K562 (cell line): ENCODE data around the gene MDK. TPM values are rescaled to one million over a fixed set of nuclear protein-coding genes. Genes with fewer than 3 reads are reported as not detected.
A peak's percentile ranks its signal among the peaks of the same experiment; 100 is the strongest.

Experiments
- CC2D1A ChIP-seq: fragments of 450-650 bp; IDR thresholded peaks from 2 replicates; pipeline ENCODE4 v1.6.1; 2017; ENCODE audit warnings: mild to moderate bottlenecking
- DIDO1 ChIP-seq: fragments of 450-650 bp; IDR thresholded peaks from 2 replicates; pipeline ENCODE4 v1.6.1; 2016; ENCODE audit warnings: low read depth, missing biosample characterization, missing genetic modification characterization
- GABPA ChIP-seq: fragments of 200-800 bp; sonication (Bioruptor generic); conservative IDR thresholded peaks from 2 replicates; pipeline ENCODE4 v1.6.1; 2016; ENCODE audit warnings: low read depth, missing genetic modification characterization, missing compliant biosample characterization
- HMGN3 ChIP-seq: IDR thresholded peaks from 2 replicates; pipeline ENCODE4 v1.6.1; 2011; ENCODE audit warnings: borderline replicate concordance, low read depth, mild to moderate bottlenecking, mixed read lengths, low read length; ENCODE audit not compliant: insufficient read length; ENCODE audit errors: extremely low read depth
- MAZ ChIP-seq, 2 experiments: fragments of 450-650 bp in 1 of 2; sonication (generic) in 1 of 2; formaldehyde crosslinking; IDR thresholded peaks in 1 of 2; conservative IDR thresholded peaks in 1 of 2; 2 replicates each; pipeline versions ENCODE4 v1.4.0 to v1.5.0; 2020; ENCODE audit warnings: mild to moderate bottlenecking in 1 of 2, missing genetic modification reagents in 1 of 2
- MTA2 ChIP-seq: fragments of 450-650 bp; IDR thresholded peaks from 2 replicates; pipeline ENCODE4 v1.6.1; 2016; ENCODE audit warnings: low read depth
- PHF8 ChIP-seq: fragments of 200-600 bp; sonication (generic); IDR thresholded peaks from 2 replicates; pipeline ENCODE4 v1.6.1; 2012; ENCODE audit warnings: mixed run types, mild to moderate bottlenecking, inconsistent platforms, low read length, moderate library complexity, borderline replicate concordance
- SMAD2 ChIP-seq: fragments of 150-350 bp; IDR thresholded peaks from 2 replicates; pipeline ENCODE4 v1.6.1; 2014; ENCODE audit warnings: low read depth, mild to moderate bottlenecking, low read length
- SUPT5H ChIP-seq: fragments of 450-650 bp; IDR thresholded peaks from 2 replicates; pipeline ENCODE4 v1.6.1; 2016
- ZNF695 ChIP-seq: fragments of 450-650 bp; formaldehyde crosslinking; IDR thresholded peaks from 2 replicates; pipeline ENCODE4 v1.4.0; 2020; ENCODE audit warnings: mild to moderate bottlenecking, moderate library complexity
- polyA plus RNA-seq, 8 experiments: library from polyadenylated mRNA; depleted of rRNA in 4 of 8; stranded (reverse) in 5 of 8; unstranded in 3 of 8; fragments of >200 nt; fragmentation: Nextera tagmentation in 2 of 8; fragmentation: Illumina TruSeq in 1 of 8; extraction: Ambion mirVana in 2 of 8; extraction: Trizol in 1 of 8; gene quantifications; 2 replicates each; pipeline versions ENCODE4 v1.2.1 to v1.2.3, GENCODE V29; 2011 to 2014; ENCODE audit warnings: inconsistent platforms in 1 of 8, missing spikeins in 1 of 8
- total RNA-seq, 7 experiments: library from RNA; depleted of rRNA in 6 of 7; stranded (reverse); fragments of >200 nt in 6 of 7; fragmentation: Illumina TruSeq in 2 of 7; extraction: Trizol in 2 of 7; gene quantifications; 2 replicates each; pipeline versions ENCODE4 v1.2.1 to v1.2.3, GENCODE V29; 2011 to 2021; ENCODE audit warnings: low replicate concordance in 1 of 7
- TF ChIP-seq, protein P1 (sequence below), 2 experiments: fragments of 450-650 bp; formaldehyde crosslinking in 1 of 2; IDR thresholded peaks; 2 replicates each; pipeline versions ENCODE4 v1.4.0 to v1.6.1; 2014 to 2020; ENCODE audit warnings: mild to moderate bottlenecking in 2 of 2, borderline replicate concordance in 1 of 2, low read depth in 1 of 2
- TF ChIP-seq, protein P2 (sequence below): sonication (generic); formaldehyde crosslinking; IDR thresholded peaks from 2 replicates; pipeline ENCODE4 v1.9.0; 2022; ENCODE audit warnings: mild to moderate bottlenecking, missing genetic modification reagents

The MDK gene
- total and polyA plus RNA-seq, 9 of the 15 experiments (the other 6 are each of a cell fraction or from before 2014, with no cell fraction given), result 20.7 to 700 (median 350) TPM

DNA sequence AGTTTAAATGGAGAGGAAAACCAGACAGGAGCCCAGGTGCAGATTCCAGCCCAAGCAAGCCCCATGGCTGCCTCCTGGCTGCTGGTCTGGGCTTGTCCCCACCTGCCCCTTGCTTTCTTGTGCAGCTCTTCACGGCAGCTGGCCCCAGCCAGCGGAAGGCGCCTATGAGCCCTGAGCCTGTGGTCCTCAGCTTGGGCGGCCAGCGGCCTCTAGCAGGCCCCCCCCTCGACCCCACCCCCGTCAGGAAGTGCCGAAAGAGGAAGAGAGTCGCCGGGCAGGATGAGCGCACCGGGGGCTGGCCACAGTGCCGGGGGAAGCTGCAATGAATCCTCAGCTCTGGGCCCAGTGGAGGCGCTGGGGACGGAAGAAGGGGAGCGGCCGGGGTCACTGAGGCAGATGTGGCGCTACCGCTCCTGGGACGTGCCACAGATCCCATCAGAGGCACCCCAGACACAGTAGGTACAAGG, 36.3 kb upstream of the MDK start (continued):
- TF ChIP-seq, protein P1, sequence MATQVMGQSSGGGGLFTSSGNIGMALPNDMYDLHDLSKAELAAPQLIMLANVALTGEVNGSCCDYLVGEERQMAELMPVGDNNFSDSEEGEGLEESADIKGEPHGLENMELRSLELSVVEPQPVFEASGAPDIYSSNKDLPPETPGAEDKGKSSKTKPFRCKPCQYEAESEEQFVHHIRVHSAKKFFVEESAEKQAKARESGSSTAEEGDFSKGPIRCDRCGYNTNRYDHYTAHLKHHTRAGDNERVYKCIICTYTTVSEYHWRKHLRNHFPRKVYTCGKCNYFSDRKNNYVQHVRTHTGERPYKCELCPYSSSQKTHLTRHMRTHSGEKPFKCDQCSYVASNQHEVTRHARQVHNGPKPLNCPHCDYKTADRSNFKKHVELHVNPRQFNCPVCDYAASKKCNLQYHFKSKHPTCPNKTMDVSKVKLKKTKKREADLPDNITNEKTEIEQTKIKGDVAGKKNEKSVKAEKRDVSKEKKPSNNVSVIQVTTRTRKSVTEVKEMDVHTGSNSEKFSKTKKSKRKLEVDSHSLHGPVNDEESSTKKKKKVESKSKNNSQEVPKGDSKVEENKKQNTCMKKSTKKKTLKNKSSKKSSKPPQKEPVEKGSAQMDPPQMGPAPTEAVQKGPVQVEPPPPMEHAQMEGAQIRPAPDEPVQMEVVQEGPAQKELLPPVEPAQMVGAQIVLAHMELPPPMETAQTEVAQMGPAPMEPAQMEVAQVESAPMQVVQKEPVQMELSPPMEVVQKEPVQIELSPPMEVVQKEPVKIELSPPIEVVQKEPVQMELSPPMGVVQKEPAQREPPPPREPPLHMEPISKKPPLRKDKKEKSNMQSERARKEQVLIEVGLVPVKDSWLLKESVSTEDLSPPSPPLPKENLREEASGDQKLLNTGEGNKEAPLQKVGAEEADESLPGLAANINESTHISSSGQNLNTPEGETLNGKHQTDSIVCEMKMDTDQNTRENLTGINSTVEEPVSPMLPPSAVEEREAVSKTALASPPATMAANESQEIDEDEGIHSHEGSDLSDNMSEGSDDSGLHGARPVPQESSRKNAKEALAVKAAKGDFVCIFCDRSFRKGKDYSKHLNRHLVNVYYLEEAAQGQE (IDR thresholded peaks at IDR 0.05; ENCODE audit: borderline replicate concordance), result peak; percentile 59; the same call in 1 of the 2 replicates
- TF ChIP-seq, protein P1 (CRISPR knock-in tag; IDR thresholded peaks at IDR 0.05; ENCODE audit: low read depth), result no peak
- TF ChIP-seq PHF8 (peak; percentile 49; the same call in 1 of the 2 replicates), CC2D1A (no peak), GABPA (tag) (peak; percentile 23; the same call in 1 of the 2 replicates), ZNF695 (no peak), SMAD2 (no peak), DIDO1 (tag) (no peak), MAZ (CRISPR knock-in tag; conservative IDR thresholded peaks at IDR 0.05 in 1 of 2, IDR thresholded peaks at IDR 0.05 in 1 of 2) (peak in 1 of 2 experiments; percentile 30; a peak in 1 of 4 replicates), HMGN3 (no peak), SUPT5H (no peak), MTA2 (no peak)
- TF ChIP-seq, protein P2, sequence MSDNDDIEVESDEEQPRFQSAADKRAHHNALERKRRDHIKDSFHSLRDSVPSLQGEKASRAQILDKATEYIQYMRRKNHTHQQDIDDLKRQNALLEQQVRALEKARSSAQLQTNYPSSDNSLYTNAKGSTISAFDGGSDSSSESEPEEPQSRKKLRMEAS (CRISPR knock-in tag), result 0 out of 2 replicates have a peak, but pooled peaks have one; percentile 15
